Stimulated activated CD8-positive, alpha-beta memory T cell treated with anti-CD3 and anti-CD28 coated beads, Interleukin-15, amount 100 ng/mL, for 4 hours (primary cell): ENCODE results near the gene RIPOR2.

Source experiments
- DNase-seq, 2 donors: peaks; one replicate each; pipeline ENCODE4 v3.0.0-alpha.2; 2020; ENCODE audit warnings: low read depth in 2 of 2

RIPOR2 gene

DNA sequence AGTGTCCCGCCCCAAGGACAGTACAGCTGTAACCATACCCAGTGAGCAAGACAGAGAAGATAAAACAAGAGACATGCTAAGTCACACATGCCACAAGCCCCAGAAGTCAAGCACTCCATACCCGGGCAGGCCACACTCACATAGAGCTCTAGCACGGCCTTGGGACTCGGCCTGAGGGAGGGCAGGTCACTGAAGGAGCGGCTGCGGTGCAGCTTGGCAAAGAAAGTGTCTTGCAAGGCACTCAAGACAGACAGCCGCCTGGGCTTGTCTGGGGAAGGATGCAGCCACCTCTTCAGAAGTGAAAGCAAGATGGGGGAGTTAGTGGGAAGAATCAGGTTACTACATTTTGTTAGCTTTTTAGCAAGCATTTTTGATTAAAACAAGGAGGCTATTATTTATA lies 88.4 kb downstream of the RIPOR2 start:
- no peak for DNase-seq

- no peak for DNase-seq
Measured at GRCh38 chr6:24845578-24845977, 90.2 kb downstream of the RIPOR2 start.

DNA sequence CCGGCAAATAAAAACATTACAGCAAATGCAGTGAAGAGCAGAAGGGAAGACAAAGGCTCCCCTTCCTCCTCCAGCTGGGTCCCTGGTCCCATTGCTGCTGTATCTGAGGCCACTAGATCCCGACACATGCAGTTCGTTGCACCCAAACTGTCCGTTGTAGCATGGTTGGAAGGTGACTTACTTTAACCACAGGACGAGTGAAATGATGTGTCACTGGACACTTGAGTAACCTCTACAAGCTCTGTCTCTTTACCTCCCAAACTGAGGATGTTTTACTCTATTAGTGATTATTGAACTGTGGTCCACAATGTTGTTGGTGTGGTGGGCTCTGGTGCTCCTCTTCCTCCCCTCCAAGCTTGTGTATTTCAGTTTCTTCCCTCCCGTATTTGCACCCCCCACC lies 90.9 kb downstream of the RIPOR2 start:
- DNase-seq, result no peak

DNA sequence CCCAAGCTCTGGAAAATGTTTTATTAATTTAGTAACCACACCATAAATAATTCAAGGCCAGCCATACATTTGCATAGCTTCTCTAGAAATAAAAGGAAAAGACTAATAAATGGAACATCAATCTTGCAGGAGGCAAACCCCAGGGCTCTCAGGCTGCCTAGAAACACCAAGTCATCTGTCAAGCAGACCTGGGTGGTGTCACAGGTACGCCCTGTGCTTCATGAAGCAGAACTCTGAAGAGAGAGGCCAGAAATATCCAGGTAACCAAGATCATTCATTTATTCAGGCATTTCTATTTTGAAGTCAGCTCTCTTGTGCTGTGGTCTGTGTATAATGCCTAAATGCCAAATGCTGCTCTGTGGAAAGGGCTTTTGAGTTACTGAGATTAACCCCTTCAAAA lies 91.7 kb downstream of the RIPOR2 start:
- no peak for DNase-seq

DNA sequence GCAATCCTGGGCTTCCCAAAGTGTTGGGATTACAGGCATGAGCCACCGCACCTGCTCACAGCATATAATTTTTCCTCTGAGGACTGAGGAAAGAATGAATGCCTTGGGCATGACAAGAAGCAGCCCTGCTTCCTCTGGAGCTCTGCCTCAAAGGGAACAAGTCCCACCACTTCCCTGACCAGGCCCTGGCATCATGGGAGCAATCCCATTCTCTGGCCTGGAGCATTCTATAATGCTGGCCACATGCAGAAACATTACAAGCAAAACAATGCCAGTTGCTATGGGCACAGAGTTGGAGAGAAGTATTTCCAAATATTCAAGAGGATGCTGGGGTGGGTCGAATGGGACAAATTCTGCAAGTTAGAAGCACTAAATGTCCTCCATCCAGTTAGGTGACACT lies 95.6 kb downstream of the RIPOR2 start:
- DNase-seq, result no peak

- no peak for DNase-seq
Measured at GRCh38 chr6:24838994-24839393, 96.8 kb downstream of the RIPOR2 start.

- no peak for DNase-seq
Measured at GRCh38 chr6:24838081-24838480, 97.7 kb downstream of the RIPOR2 start.

GRCh38 chr6:24836109-24836508 lies 99.7 kb downstream of the RIPOR2 start:
- no peak for DNase-seq

- no peak for DNase-seq
Measured at GRCh38 chr6:24833711-24834386, 101.9 kb downstream of the RIPOR2 start.

DNA sequence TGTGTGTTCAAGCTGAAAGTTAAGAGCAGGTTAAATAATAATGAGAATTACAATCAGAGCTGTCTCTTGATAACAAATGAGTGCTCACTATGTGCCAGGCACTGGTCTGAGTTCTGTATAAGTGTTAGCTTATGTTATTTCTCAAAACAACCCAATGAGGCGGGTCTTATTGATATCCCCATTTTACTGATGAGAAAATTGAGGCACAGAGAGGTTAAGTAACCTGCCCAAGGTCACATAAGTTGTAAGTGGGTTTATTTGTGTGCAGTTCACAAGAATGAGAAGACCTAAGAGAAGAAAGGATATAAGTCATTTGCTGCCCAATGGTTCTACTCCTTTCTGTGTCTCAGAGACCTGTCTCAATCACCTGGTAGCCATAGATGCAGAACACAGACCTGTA lies 103.0 kb downstream of the RIPOR2 start:
- DNase-seq, result no peak

DNA sequence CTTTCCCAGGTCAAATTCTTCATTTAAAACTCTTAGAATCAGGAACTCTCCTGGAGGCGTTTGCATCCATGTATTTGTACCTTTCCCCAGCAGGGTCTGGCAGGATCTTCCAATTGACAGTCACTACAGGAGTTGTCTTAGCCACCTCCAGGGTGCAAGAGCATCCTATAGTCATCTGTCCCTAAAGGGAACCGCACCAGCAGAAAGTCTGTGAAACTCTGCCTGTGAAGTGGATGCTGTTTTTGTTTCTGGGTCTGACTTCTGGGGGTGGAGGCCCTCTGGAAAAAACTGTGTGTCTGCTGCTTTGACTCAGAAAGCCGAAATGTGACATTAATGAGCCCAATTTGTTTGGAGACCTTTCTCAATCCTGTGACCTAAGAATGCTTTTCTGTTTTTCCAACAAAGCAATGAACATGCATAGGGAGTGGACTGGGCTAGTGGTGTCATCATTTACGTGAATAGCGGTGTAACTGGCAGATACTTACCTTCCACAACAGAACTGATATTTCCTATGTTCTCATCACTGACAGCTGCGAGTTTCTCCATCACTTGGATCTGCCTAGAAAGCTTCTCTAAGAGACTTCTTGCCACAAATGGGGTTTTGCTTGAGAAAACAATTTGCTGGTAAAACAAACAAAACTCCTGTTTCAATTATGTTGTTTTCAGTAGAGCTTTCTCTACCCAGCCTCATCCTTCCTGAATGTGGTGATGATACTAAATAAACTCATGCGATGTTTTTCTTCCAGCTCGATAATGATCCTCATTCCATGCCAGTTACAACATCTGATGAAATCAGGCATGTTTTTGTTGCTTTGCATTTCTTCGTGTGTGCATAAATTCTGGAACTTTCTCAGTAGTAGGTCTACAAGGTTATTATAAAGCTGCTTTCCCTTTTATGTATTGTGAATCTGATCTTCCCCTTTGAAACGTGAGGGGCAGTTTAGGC lies 103.7 kb downstream of the RIPOR2 start:
- DNase-seq, result no peak

DNA sequence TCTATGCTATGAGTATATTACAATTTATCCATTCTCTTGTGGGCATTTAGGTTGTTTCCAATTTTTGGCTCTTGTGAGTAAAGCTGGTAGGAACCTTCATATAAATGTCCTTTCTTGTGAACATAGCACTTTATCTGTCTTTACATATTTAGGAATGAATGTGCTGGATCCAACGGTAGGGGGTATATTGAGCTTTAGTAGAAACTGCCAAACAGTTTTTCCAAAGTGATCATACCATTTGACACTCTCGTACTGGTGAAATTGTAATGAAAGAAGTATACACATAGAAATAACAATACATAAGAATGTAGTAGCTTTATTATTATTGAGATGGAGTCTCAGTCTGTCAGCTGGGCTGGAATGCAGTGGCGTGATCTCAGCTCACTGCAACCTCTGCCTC lies 106.1 kb downstream of the RIPOR2 start:
- no peak for DNase-seq

- DNase-seq, result no peak
Measured at GRCh38 chr6:24827970-24828369, 107.8 kb downstream of the RIPOR2 start.

- DNase-seq, result no peak
Measured at GRCh38 chr6:24827162-24827561, 108.6 kb downstream of the RIPOR2 start.

GRCh38 chr6:24825130-24825630 lies 110.6 kb downstream of the RIPOR2 start:
- no peak for DNase-seq

DNA sequence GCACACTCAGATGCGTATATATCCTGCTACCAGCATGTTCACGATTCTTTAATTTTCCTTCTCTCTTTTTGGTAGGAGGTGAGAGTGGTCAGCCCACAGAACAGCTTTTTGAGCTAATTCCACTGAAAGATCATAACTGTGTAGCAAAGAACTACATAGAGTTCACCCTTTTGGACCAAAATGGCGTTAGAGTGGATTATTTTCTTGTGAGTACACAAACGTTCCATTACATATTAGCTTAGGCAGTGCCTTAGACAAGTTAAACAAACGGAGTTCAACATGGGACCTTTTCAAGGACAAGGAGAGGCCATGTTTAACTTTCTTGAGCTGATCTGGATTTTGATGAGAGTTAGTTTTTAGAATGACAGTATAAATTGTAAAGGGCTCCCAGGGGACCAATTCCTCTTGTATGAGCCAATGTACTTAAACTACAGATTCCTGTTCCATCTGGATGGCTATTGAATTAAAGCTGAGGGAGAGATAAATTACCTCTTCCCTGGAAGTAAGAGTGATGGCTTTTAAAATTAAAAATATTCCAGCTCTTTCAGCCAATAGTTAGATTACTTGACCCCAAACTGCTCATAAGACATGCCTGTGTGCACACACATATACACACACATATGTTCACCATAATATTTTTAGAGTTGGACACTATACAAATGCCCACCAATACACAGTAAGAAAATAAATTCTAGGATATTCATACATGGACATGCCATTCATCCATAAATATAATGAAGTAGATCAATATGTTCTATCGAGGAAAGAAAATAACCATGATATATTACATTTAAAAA lies 111.4 kb downstream of the RIPOR2 start:
- DNase-seq, result no peak

GRCh38 chr6:24823185-24823584 lies 112.6 kb downstream of the RIPOR2 start:
- no peak for DNase-seq

GRCh38 chr6:24822696-24823095 lies 113.1 kb downstream of the RIPOR2 start:
- no peak for DNase-seq

- DNase-seq, result no peak
Measured at GRCh38 chr6:24821860-24822444, 113.8 kb downstream of the RIPOR2 start.

GRCh38 chr6:24818346-24818745 lies 117.4 kb downstream of the RIPOR2 start:
- DNase-seq, result no peak

DNA sequence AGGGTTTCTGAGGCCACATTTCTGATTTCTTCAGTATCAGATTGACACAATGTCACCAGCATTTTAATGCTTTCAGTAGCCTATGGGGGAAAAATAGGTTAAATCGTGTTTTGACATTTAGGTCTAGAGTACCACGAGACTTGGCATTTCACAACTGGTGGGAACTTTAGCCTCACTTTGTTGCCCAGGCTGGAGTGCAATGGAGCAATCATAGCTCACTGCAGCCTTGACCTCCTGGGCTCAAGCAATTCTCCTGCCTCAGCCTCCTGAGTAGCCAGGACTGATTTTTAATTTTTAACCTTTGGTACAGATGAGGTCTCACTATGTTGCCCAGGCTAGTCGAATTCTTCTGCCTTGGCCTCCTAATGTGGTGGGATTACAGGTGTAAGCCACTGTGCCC lies 126.0 kb downstream of the RIPOR2 start:
- no peak for DNase-seq

- DNase-seq, result no peak
Measured at GRCh38 chr6:24807584-24807983, 128.2 kb downstream of the RIPOR2 start.
